T-helper 2 cell treated with Interferon-gamma antibody and Interleukin-4, amounts not matched to agents 100 ng/mL and 5 ng/mL, for 36 hours (primary cell): Measurements from ENCODE around the gene CRYL1. TPM values are rescaled to one million over a fixed set of nuclear protein-coding genes. Genes with fewer than 3 reads are reported as not detected.
"Not testable (repeated sequence)": the region's sequence is repeated elsewhere in the genome, so short reads cannot be mapped to it uniquely, and the experiment has no call there.

Source experiments
- intact Hi-C: fragments of 100-400 bp; cut with micrococcal nuclease; formaldehyde crosslinking; loops from one replicate; pipeline ENCODE4 v1.15.1; 2023
- total RNA-seq: library from RNA; stranded (reverse); gene quantifications from 2 replicates; pipeline ENCODE4 v1.2.3, GENCODE V29; 2022

The CRYL1 gene
- total RNA-seq, 1 donor from 2014 or later: 11.8 TPM

DNA sequence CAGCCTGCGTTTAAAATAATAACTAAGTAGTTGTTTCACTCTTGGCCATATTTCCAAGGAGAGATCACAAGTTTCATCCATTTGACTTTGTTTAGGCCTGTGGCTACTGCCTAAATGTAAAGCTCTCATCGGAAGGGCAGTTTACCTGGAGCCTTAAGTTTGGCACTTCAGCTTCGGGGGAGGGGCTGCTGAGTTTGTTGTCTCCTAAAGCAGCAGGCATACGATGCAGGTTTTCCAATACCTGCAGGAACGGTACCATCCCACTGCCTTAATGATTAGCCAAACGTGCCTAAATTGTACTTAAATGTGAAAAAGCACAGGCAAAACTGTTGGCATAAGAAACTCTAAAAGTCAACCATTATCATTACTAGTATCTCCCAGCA lies 63.1 kb downstream of the CRYL1 start:
- intact Hi-C loops: no loop called here

DNA sequence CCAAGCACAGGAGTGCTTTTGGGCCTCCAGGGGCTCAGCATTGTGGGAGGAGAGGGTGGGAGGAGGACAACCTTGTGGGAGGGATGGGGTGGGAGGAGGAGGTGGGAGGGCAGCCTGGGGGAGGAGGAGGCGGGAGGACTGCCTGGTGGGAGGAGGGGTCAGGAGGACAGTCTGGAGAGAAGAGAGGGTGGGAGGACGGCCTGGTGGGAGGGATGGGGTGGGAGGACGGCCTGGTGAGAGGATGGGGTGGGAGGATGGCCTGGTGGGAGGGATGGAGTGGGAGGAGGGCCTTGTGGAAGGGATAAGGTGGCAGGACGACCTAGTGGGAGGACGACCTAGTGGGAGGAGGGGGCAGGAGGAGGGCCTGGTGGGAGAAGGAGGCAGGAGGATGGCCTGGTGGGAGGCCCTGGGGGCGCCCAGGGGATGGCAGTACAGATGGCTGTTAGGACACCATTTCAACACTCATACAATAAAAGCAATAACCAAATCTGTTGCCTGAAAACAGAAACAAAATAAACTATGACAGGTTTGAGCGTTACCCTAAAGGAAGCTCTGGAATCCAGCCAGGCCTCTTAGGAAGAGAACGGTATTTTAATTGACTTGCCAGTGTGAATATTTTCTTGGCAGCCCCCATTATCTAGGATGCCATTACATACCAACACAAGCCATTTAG lies 63.7 kb downstream of the CRYL1 start:
- intact Hi-C loops: no loop called here

DNA sequence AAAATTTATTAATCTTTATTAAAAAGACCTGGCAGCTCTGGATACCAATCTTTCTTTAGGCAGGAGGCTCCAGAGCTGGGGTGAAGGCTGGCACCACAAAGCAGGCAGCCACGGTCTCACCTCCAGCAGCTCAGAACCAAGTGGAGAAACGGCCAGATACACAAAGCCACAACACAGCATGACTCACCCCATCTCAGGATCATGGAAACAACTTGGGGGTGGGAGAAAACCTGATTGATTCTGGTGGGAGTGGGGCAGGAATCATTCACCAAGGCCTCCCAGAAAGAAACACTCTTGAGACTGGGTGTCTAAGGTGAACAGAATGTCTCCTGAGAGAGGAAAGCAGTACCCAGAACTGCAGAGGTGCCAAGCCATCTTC lies 64.2 kb downstream of the CRYL1 start:
- intact Hi-C loops: no loop called here

DNA sequence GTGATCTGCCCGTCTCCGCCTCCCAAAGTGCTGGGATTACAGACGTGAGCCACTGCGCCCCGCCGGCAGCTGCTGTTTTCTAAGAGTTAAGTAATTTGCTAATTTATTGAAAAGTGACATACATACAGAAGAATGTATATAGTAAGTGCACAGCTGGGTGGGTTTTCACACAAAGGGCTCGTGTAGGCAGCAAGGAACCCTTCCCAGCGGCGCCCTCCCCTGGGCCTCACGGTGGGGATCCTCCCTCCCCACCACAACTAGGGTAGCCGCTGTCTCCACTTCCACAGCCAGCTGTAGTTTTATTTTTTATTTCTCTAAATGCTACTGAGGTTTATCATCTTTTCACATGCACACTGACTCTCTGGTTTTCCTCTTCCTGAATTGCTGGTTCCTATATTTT lies 64.9 kb downstream of the CRYL1 start:
- intact Hi-C loops: no loop called here

DNA sequence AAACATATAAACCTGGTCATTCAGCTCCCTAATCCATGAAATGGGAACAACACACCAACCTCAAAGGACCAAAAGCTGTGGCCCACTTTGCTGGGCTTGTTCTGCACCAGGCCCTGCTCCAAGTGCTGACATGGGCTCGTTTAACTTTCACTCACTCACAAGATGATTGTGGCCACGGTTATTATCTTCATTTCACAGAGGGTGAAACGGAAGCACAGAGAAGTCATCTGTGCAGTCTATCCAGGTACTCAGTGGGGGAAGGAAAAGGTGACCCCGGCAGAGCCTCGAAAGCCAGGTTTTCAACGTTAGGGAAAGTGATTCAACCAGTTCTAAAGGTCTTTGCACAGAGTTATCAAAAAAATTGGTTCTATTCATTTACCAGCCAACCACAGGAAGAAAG lies 68.0 kb downstream of the CRYL1 start:
- intact Hi-C loops: no loop called here

DNA sequence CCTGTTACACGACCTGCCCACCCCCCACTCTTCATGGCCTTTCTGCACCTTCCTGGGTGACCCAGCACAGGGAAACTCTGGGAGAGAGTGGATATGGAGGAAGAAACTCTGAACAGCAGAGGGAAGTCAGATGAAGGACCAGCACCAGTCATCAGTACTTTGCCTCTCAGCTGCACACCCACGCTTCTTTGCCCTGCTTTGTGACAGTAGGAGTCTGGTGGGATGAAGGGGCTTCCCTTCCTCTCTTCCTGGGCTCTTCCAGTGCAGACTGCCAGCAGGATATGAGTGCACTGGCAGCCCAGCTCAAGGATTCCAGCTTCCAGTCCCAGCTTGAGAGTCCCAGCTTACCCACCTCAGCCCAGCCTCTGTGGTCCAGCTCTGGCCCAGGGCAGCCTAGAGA lies 68.9 kb downstream of the CRYL1 start:
- intact Hi-C loops: no loop called here

DNA sequence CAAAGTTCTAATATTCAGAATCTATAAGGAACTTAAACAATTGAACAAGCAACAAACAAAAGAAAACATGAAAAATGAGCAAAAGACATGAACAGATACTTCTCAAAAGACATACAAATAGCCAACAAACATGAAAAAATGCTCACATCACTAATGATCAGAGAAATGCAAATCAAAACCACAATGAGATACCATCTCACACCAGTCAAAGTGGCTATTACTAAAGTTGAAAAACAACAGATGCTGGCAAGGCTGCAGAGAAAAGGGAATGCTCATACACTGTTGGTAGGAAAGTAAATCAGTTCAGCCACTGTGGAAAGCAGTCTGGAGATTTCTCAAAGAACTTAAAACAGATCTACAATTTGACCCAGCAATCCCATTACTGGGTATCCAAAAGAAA lies 74.3 kb downstream of the CRYL1 start:
- intact Hi-C loops: no loop called here

DNA sequence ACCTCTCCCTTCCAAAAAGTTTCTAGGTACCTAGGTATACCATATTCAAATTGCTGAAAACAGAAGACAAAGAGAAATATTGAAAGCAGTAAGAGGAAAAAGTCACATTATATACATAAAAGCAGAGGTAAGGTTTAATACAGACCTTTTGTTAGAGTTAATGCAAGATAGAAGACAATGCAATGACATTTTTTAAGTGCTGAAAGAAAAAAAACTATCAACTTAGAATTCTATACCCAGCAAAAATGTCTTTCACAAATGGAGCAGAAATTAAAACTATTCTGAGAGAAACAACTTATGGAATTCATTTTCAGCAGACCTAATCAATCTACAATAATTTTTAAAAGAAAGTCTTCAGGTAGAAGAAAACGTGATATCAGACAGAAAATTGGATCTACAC lies 77.2 kb downstream of the CRYL1 start:
- intact Hi-C loops: no loop called here

DNA sequence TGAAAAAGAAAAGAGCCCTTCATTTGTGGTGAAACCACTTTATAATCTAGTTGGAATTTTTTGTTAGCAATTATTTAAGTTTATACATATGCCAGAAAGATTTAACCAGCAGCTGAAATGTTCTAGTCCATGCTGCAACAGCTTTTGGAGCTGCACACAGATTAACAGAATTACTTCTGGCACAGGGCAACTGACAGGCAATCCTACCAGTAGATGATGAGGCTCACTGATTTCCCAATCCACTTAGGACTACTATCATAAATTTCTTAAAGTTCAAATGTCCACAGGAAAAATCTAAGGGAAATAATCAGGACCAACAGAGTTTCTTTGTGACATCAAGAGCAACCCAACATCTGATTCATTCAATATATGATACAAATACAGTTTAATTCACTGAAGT lies 78.8 kb downstream of the CRYL1 start:
- intact Hi-C loops: no loop called here

DNA sequence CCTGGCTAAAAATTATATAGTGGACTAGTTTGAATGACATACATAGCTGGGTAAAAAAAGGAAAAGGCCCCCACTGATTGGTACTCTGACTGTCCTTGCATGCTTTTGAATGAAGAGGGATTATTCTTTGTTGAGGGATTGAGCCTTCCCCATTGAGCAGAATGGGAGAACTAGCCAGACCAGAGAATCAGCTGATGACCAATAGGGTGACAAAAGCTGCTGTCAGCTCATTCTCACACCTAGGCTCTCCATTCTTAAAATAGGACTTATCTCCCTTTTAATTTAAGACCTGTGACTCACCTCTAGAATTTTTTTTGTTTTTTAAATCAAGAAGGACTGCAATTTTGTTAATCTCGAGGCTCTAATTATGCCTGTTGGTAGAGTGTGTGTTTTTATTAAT lies 79.3 kb downstream of the CRYL1 start:
- intact Hi-C loops: no loop called here

DNA sequence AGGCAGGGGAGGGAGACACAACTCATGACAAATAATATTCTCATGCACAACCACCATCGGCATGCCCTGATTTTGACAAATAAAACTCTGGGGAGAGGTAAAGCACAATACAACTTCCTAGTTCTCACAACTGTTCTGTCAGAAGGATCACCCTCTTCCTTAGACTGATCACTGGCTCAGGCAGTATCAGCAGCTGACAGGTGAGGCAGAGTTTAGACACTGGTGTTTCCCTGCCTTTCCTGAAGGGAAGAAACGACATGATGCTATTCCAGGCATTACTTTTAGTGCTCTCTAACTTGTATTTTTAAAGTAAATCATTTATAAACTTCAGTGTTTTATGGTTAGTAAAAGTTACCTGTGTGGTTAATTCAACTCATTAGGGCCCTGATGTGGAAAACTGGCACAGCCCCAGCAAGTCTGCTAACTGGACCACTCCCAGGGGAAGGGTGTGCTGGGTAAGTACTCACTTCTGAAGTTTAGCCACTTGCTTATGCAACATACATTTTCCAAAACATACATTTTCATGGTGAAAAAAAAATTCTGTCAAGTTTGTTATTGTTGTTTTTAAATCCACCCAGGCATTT lies 82.8 kb downstream of the CRYL1 start:
- intact Hi-C loops: no loop called here

DNA sequence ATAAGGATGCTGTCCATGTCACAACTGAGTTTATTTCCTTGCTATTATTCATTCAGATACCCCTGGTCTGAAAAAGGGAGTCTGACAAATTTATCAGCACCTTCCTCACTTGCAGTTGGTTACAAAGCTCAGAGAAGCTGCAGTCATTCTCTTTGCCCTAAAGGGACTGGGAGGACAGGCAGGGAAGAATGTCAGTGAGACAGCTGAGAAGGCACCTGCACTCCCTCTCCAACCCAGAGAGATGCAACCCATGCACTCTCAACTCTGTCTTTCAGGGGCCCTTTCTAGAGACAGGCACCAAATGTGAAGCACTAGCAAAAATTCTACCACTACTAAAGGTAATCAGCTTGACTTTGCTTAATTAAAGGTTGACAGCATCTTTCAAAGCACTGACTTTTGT lies 83.3 kb downstream of the CRYL1 start:
- intact Hi-C loops: no loop called here

DNA sequence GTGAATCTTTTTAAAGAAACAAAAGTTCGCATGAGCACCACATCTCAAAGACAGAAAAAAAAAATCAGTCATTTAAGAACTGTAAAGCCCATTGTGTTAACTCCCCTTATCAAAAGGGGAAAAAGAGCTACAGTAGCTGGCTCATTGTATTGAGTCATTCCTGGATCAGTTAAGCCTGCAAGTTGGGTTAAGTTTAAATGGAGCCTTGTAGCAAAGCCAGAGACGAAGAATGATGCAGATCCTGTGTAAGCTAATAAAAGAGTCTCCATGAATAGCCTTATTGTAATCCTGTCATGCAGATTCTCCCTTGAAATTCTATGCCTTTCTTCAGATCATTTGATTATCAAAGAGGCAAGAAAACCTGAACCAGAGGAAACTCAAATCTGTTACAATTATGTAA lies 83.8 kb downstream of the CRYL1 start:
- intact Hi-C loops: no loop called here

DNA sequence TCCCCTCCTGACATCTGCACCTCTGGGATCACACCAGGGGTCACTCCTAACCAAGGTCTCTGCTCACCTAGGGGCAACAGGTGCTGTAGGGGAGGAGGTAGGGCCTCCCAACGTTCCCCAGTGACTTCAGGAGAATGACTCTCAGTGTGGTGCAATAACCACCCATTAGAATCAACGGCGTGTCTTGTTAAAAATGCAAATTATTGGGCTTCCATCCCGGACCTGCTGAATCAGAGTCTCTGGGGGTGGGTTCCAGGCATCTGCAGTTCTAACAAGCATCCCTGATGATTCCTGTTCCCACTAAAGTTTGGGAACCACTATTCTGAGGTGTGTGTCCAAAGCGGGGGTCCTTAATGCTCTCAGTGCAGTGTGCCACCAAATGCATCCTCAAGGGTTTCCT lies 84.6 kb downstream of the CRYL1 start:
- intact Hi-C loops: no loop called here

DNA sequence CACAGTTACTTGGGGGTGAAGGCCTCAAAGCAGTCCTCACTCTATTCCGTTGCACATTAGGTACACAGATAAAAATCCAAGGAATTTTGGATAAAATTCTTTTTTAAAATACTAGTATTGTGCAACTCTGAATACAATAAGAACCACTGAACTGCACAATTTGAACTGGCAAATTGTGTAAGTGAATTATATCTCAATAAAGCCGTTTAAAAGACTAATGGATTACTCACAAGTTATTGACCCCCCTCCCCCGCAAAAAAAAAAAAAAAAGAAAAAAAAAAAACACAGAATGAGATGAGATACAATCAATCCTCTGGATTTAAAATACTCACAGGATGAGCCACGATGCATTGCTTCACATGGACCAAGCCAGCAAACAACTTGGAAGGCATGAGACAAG lies 86.4 kb downstream of the CRYL1 start:
- intact Hi-C loops: no loop called here

GRCh38 chr13:20438801-20439200 lies 86.9 kb downstream of the CRYL1 start:
- intact Hi-C loops: no loop called here

GRCh38 chr13:20436505-20436904 lies 89.2 kb downstream of the CRYL1 start:
- intact Hi-C loops: no loop called here

DNA sequence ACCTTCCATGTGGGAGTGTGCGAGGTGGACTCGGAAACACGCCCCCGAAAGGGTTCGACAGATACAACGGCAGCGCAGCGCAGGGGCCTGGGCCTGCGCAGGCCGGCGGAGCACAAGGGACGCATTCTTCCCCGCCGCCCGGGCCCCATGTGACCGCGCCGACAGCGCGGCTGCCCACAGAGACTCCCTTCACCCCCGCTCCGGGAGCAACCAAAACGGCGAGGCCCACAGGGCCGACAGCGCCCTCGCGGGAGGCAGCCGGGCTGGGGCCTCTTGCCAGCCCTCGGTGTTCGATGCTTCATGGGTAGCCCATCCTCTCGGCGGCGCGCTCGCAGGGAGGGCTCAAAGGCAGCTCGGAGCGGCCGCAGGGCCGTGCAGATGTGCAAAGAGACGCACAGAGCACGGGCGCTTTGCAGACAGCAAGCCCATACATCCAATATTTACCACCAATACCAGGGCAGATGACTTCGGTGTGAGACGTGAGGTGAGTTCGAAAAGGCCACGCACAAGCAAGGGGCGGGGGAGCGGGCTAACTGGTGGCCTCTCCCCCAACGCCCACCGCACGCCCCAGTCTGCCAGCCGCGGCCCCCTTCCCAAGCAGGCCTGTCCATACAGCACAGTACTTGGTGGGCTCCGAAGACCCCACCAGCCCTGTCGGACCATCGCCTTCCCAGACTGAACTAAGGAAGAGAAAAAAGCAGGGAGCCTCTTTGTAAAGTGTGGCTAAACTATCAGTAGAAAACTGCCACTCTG lies 89.9 kb downstream of the CRYL1 start:
- intact Hi-C loops: no loop called here

GRCh38 chr13:20434210-20434609 lies 91.4 kb downstream of the CRYL1 start:
- intact Hi-C loops: not testable (repeated sequence)

GRCh38 chr13:20431687-20432384 lies 93.8 kb downstream of the CRYL1 start:
- intact Hi-C loops: no loop called here

DNA sequence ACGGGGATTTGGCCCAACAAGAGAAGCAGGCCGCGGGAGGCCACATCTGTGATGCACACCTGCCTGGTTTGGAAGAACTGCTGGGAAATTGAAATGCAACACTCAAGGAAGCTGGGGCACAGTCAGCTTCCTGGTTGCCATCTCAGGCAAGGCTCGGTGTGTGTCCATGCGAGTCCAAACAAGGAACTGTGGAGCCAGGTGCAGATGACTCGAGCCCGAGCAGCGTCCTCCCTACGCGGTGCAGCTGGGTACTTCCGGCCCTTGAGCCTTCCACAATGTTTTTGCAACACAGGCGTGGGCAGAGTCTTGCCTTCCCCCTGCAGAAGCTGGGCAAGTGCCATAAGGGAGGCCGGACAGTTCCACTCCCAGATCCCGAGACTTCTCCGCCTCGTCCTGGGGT lies 94.6 kb downstream of the CRYL1 start:
- intact Hi-C loops: no loop called here

DNA sequence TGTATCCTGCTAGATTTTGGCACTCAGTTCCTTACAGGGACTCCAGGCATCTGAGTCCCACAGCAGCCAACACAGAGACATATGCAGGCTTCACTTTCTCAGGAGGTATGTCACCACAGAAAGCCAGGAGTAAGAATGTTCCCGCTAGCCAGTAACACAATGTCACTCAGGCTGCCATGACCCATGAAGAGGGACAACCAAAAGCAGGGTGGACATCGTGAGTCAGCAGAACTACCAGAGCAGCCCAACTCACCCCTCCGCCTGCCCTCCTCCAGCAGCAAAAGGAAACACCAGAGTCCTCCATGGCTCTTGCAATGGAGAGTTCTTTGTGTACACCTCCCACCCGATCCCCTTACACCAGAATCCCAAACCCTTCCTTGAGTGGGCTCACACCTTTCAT lies 95.4 kb downstream of the CRYL1 start:
- intact Hi-C loops: no loop called here
